HG03039 (cell line): ENCODE data around the gene FRS3.

Experiments used
- ATAC-seq: cut with Tn5 transposase; IDR thresholded peaks from one replicate; pipeline ENCODE4 v1.9.1; 2021; ENCODE audit warnings: mild to moderate bottlenecking, moderate library complexity; ENCODE audit not compliant: unreplicated experiment

Gene FRS3

DNA sequence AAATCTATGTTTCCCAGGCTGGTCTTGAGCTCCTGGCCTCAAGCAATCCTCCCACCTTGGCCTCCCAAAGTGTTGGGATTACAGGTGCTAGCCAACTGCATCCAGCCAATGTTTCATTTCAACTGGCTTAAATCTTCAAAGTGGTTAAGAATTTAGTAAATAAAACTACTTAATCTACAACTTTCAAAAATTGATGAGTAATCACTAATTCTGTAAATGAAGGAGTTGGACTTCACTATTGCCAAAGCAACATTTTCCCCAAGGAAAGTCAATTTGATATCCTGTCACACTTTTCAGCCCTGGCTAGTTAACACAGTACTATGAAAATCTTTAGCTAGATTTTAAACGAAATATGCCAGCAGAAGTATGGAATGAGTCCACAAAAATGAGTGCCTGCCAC lies 11.6 kb upstream of the FRS3 start:
- ATAC-seq, result no peak

GRCh38 chr6:41790045-41790444 lies 10.3 kb upstream of the FRS3 start:
- ATAC-seq, result no peak

DNA sequence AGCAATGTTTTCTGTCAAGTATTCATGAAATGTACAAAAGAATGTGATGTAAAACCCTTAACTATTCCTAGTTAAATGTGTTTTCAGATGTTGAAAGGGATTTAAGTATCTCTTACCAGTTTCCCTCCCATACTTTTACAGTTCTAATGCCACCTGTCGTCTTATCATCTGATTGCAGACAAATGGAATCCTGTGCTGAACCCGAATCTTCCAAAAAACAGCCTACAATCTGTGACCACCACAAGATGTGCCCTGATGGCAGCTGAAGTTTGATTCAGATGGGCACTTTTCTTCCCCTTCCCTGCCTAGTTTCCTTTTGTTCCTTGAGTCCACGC lies 9.7 kb upstream of the FRS3 start:
- no peak for ATAC-seq

DNA sequence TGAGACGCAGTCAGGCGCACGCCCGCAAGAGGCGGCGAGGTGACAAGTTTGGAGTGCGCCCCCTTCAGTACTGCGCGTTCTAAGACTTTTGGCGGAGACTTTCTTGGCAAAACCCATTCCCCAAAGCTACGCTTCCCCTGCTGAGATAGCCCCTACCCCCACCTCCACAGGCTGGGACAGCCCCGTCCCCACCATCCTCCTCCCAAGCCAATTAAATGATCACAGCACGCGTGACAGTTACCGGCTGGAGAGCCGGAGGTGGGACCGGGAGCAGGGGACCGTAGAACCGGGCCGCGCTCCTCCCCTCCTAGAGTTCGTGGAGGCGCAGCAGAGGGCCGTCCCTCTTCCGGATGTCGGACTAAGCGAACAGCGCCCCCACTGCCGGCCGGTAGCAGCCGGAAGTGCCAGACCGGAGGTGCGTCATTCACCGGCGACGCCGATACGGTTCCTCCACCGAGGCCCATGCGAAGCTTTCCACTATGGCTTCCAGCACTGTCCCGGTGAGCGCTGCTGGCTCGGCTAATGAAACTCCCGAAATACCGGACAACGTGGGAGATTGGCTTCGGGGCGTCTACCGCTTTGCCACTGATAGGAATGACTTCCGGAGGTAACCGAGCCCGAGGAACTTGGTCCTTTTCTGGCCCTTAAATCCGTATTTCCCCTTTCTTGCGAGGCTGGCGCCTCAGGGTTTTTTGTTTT lies 7.7 kb upstream of the FRS3 start, which contains the start of gene TOMM6:
TSS of gene TOMM6 (plus strand) at position 476 of the 699 bp plus-strand sequence. CDS start at position 480, 4 bp downstream.
- ATAC-seq, result peak; percentile 63

GRCh38 chr6:41786451-41787218 lies 6.9 kb upstream of the FRS3 start:
- peak; percentile 46 for ATAC-seq

DNA sequence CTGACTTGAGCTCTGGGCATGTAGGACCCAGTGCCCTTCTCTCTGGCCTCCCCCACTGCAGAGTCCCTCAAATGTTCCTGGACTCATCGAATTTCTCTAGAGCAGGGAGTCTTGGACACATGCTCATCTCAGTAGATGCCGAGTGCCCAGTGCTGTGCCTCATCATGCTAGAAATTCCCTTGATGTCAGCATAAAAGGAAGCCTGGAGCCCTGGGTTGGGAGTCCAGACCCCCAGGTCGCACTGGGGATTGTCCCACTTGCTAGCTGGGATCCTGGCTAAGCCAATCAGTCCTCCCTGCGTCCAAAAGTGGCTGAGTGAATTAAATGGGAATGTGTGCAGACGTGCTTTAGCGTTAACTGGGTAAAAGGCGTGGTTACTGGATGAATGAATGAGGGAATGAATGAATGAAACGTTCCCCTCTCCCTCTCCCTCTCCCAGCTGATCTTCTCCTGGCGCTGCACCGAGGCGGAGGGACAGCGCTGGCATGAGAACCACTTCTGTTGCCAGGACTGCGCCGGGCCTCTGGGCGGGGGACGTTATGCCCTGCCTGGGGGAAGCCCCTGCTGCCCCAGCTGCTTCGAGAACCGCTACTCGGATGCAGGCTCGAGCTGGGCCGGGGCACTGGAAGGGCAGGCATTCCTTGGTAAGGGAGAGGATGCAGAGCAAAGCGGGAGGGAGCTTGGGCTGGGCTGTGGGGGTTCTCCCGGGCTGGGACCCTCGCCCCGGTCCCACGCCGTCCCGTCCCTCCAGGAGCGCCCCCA lies 6.2 kb upstream of the FRS3 start:
- no peak for ATAC-seq

- no peak for ATAC-seq
These were observed 5.6 kb upstream of the FRS3 start for GRCh38 chr6:41785254-41785653.

DNA sequence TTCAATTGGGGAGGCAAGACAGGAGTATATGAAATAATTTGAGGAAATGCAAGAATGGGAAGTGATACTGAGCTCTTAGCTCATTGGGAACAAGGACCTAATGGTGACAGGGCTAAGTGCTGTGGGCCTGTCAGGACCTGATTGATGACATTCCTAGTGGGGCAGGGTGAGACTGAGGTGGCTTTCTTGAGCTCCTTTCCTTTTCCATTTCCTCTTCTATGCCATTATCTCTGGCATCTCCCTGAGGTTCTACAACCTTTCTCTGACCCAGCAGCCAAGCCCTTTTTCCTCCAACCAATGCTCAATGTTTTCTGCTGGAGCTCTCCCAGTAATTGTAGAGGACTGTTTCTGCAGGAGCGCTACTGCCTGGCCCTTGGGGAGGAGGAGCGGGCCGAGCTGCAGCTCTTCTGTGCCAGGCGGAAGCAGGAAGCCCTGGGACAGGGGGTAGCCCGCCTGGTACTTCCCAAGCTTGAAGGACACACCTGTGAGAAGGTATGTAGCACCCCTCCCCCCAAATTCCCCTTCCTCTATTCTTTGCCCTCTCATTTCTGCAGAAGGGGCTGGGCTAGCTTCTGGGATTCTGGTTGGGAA lies 5.0 kb upstream of the FRS3 start:
- no peak for ATAC-seq

GRCh38 chr6:41783106-41783780 lies 3.5 kb upstream of the FRS3 start:
- ATAC-seq, result no peak

DNA sequence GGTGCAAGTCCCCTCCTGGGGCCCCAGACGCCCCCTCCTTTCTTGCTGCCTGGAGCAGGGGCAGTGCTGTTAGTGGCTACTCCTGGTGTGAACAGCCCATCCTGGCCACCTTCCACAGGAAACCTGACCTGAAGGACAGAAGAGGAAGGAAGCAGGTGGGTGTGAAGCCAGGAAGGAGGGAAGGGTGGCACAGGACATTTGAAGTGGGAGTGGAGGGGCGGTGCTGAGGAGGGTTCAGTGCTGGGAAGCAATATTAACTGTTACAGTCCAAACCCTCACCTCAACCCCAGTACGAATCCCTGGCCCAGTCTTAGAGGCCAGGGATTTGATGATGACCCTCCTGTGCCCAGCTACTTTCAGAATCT lies 1.6 kb upstream of the FRS3 start:
- ATAC-seq, result no peak

DNA sequence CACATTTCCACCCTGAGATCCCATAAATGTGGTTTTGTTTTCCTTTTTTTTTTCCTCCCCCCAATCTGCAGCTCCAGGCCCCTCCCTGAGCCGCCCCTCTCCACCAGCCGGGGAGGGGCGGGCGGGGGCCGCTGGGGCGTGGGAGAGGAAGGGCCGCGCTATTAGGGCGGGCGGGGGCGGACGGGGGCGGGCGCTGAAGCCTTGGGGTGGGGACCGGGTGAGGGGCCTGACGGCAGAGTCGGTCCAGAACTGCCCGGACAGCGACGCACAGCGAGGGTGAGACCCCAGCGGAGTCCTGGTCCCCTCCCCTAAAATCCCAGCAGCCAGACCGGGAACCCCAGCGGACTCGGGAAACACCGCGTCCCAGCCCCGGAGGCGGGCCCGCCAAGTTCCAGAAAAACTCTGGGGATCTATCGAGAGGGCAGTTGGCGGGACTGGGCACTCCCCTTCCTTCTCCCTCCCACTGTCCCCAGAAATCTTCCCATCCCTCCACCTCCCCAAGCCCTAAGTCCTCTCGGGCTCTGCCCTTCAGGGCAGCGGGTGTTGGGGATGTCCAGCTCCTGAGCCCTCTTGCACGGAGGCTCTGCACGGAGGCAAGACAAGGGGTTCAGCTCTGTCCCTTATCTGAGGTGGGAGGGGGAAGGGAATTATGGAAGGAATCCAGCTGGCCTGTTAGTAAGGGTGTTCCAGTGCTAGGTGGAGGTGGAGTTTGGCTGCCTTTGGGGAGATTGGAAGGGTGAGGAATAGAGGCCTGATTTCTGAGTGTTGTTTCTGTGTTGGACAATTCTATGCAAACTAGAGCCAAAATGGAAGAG lies 1.1 kb upstream of the FRS3 start, which contains the start of gene PRICKLE4:
TSS of gene PRICKLE4 (plus strand) at position 232 of the 815 bp plus-strand sequence. CDS start 2,692 bp downstream, outside the sequence.
- no peak for ATAC-seq

DNA sequence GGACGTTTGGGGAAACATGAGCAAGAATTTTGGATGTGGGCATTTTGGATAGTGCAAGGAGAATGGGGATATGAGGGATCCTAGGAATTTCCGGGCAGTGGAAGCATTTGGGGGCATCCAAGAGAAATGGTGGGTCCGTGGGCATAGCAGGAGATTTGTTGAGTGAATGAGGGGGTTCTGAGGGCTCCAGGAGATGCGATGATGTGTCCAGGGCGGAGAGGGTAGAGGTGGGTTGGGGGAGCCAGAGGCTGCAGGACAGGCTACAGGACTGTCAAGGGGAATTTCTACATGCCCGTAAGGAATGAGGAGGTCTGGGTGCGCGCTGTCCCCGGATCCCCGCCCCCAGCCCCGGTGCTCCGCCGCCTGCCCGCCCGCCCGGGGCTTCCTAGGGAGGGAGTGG lies 364 bp downstream of the FRS3 start:
- no peak for ATAC-seq

- no peak for ATAC-seq
These were observed 805 bp downstream of the FRS3 start for GRCh38 chr6:41778895-41779294.

GRCh38 chr6:41777551-41778285 lies 2.0 kb downstream of the FRS3 start:
- ATAC-seq, result no peak

- ATAC-seq, result no peak
These were observed 4.3 kb downstream of the FRS3 start for GRCh38 chr6:41775293-41775882.

GRCh38 chr6:41774841-41775240 lies 4.9 kb downstream of the FRS3 start:
- ATAC-seq, result no peak

DNA sequence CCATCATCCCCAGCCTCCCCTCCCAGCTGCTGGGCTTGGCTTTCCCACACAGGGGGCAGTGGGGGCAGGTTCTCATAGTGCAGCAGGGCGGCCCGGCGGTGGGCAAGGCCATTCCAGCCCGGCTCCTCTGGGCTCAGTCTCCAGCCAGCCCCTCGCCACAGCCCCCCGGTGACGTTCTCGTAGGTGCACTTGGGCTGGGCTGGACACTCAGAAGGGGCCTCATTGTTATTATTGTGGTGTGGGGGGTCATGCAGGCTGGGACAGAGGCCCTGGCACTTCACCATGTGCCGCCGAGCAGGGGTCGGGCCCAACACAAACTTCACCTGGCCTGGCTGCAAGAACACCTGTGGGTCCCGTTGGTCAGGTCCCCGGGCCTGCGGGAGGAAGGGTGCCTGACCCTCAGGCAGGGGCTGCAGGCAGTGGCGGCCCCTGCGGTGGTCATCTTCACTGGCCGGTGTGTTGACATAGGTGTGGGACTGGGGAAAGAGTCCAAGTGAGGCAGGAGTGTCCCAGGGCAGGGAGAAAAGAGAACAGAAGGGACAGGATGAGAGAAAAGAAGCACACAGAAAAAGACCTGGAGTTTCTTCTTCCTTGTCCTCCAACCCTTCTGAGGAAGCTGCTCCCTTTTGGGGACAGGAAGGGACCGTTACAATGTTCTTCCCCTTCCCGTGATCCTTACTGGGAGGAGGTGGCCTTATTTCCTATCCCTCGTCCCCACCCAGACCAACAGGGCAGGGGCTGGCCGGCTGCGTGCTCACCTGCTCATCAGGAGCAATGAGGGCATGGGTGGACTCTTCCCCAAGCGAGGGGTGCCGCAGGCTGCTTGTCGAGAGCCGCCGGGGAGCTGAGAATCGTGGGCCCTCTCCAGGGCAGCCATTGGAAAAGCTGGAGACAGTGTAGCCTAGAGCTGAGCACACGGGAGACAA lies 8.4 kb downstream of the FRS3 start:
- ATAC-seq, result no peak
